HT-29 (cell line): ENCODE measurements around the gene SH3RF1. TPM values are rescaled to one million over a fixed set of nuclear protein-coding genes. Genes with fewer than 3 reads are reported as not detected.
"Not testable (repeated sequence)": the region's sequence is repeated elsewhere in the genome, so short reads cannot be mapped to it uniquely, and the experiment has no call there.

Experiments used
- DNase-seq: peaks from one replicate; pipeline ENCODE4 v3.0.0-alpha.2; 2015; ENCODE audit warnings: low spot score
- total RNA-seq: library from RNA; depleted of rRNA; stranded (reverse); fragments of >200 nt; shearing (Covaris generic); gene quantifications from 2 replicates; pipeline ENCODE4 v1.2.3, GENCODE V29; 2014; rRNA removed

Gene SH3RF1
- 11.1 and 14.6 TPM in 2 replicates for total RNA-seq

DNA sequence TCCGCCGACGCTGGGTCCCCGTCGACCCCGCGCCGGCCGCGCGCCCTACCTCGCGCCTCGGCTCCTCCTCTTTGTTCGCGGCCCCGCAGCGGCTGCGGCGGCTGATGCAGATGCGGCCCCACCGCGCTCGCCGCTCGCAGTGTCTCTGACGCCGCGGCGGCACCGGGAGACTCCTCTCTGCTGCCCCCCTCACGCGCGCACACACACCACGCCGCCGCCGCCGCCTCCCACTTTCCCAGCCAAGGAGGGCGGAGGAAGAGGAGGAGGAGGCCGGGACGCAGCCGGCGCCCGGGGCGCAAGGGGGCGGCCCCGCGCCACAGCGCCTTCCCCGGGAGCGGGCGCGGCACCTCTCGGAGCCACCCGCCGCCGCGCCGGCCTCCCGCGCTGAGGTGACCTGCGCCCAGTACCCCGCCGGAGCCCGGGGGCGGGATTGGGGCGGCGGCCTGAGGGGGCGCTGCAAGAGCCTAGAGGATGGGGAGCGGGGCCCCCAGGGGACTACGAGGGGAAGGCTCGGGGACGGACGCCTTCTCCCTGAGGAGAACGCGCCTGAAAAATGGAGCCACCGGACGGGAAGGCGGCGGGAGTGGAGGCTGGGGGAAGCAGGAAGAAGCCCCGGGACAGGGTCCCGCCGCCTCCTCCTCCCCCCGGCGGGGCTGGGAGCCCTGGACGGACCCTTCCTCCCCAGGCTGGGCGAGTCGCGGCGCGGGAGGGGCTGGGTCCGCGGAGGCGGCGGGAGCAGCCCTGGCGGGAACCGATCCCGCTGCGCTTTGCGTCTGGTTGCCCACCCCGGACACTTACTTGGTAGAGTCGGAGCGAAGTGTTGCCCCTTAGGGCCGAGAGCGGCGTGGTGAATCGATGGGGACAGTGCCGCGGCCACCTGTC lies at the start of gene SH3RF1:
TSS of gene SH3RF1 (minus strand) at position 147 of the 882 bp plus-strand sequence. CDS start 1,744 bp downstream, outside the sequence.
- peak; percentile 77 for DNase-seq

GRCh38 chr4:169315530-169316343 lies 45.0 kb upstream of the SH3RF1 start:
- no peak for DNase-seq

DNA sequence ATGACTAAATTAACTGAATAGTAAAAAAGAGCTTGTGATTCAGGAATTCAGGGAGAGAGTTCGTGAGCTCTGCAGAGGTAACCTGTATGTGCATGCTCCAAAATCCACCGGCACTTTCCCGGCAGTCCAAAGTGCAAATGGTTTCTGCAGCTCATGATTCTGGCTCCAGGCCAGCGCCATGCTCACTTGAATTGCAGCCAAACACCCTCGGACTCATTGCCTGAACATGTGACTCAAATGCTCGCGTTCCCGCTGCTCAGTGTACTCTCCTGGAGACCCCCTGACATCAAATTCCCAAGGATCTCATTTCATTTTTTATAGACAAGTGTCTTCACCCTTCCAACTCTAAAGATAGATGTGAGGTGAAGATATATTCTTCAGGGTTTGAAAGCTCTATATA lies 44.1 kb upstream of the SH3RF1 start:
- DNase-seq, result peak; percentile 84

GRCh38 chr4:169313732-169314131 lies 43.0 kb upstream of the SH3RF1 start:
- DNase-seq, result no peak

DNA sequence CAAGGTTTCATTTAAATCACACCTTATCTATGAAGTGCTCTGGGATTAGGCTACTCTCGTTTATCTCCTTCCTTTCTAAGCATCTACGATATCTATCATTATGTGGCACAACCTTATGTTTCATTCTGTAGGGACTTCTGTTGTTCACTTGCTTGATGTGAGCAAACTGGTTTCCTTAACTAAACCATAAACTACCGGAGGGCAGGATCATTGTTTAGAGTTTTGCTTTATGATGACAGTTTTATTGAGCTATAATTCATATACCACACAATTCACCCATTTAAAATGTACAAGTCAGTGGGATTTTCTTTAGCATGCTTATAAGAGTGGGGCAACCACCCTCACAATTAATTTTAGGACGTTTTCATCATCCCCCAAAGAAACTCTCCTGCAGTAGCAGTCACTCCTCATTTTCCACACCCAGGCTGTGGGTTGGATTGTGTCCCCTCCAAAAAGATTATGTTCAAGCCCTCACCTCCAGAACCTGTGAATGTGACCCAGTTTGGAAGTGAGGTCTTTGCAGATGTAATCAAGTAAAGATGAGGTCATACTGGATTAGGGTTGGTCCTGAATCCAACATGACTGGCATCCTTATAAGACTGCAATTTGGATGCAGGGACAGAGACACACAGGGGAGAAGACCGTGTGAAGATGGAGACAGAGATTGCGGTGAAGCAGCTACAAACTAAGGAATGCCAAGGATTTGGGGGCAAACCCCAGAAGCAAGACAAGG lies 42.1 kb upstream of the SH3RF1 start:
- DNase-seq, result no peak

GRCh38 chr4:169311643-169312365 lies 41.0 kb upstream of the SH3RF1 start:
- peak; percentile 26 for DNase-seq

GRCh38 chr4:169309326-169309967 lies 38.7 kb upstream of the SH3RF1 start:
- no peak for DNase-seq

DNA sequence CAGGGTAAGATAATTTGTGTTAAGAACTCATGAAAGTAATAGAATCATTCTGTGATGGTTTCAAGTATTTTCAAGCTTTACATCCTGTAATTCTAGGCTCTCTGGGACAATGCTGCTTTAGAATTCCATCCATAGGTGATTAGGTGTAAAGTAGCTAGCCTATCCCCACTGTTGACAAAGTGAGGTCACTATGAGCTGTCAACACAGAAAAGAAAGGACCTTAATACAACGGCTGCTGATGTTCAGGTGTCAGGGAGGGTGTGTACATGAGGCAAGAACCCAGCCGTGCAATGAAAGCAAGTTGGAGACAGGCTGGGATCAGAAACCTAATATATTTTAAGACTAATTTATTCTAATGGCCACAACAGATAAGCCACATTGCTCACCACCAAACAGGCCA lies 36.8 kb upstream of the SH3RF1 start:
- DNase-seq, result peak; percentile 1

DNA sequence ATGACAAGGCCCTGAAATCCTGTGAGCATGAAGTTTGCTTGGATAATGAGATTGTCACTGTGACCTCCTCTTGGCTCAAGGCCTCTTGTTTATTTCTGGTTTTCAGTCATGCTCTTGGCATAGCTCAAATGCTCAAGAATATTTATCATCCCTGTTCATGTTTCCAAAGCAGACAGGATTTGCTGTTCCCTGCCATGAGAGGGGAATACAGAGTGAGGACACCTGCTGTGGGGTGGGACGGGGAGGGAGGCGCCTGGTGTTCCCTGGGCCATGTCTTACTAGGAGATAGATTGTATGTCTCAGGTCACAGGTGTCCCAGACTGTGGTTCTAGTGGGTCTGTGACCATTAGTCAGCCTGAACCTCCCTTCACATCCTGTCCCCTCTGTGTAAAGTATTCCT lies 34.9 kb upstream of the SH3RF1 start:
- DNase-seq, result no peak

DNA sequence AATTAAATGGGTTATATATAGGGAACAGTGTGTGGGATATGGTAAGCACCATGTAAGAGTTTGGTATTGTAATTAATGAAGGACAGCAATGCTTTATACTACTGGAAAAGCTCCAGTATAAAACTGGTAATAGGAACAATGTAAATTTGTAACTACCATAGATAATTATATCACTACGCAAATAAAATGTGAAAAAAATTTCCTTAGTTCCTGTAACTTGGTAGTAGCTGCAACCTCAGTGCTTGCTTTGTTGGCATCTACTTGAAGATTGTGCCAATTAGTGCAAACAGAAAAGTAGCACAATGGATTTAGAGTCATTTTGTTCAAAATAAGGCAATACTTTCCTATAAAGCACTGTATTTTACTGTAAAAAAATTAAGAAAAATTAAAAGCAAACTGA lies 34.4 kb upstream of the SH3RF1 start:
- DNase-seq, result no peak

GRCh38 chr4:169295822-169296221 lies 25.1 kb upstream of the SH3RF1 start:
- DNase-seq, result no peak

GRCh38 chr4:169293343-169294176 lies 22.8 kb upstream of the SH3RF1 start:
- DNase-seq, result no peak

GRCh38 chr4:169287983-169288382 lies 17.2 kb upstream of the SH3RF1 start:
- not testable (repeated sequence) for DNase-seq

DNA sequence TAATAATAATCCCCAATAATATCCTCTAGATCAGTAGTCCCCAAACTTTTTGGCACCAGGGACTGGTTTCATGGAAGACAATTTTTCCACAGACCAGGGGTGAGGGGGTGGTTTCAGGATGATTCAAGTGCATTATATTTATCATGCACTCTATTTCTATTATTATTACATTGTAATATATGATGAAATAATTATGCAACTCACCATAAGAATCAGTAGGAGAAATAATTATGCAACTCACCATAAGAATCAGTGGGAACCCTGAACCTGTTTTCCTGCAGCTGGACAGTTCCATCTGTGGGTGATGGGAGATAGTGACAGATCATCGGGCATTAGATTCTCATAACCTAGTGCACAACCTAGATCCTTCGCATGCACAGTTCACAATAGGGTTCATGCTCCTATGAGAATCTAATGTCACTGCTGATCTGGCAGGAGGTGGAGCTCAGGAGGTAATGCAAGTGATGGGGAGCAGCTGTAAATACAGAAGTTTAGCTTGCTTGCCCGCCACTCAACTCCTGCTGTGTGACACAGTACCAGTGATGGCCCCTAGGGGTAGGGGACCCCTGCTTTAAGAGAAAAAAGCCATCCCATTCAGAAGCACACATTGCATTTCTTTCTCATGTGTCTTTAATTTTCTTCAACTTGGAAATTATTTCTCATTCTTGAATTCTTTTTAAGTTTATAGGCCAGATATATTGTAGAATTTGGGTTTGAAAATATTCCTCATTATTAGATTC lies 16.0 kb upstream of the SH3RF1 start:
- DNase-seq, result no peak

GRCh38 chr4:169283114-169283509 lies 12.4 kb upstream of the SH3RF1 start:
- no peak for DNase-seq

GRCh38 chr4:169282429-169283113 lies 11.8 kb upstream of the SH3RF1 start:
- no peak for DNase-seq

GRCh38 chr4:169279108-169279507 lies 8.4 kb upstream of the SH3RF1 start:
- no peak for DNase-seq

DNA sequence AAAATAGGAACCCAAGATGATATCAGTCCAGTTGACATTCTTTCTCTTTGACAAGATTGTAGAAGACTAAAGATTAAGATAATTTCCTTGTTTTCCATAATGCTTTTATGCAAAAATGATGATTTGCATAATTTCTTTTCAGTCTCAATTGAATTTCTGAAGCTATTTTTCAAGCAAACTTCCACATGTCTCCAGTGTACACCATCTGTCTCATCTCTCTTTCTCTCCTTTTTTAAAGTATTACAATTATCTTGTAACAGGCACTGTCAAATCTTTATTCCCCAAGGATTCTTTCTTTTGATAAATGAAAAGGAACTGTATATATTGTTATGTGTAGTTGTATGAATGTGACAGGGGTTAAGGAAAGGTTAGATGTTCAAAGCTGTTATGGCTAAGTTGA lies 7.9 kb upstream of the SH3RF1 start:
- no peak for DNase-seq
